ENCODE data around the gene IPO9. TPM values are rescaled to one million over a fixed set of nuclear protein-coding genes. Genes with fewer than 3 reads are reported as not detected.

The IPO9 gene
- total and polyA plus RNA-seq, 8 donors = 12.4 to 21.2 (median 16.3) TPM

DNA sequence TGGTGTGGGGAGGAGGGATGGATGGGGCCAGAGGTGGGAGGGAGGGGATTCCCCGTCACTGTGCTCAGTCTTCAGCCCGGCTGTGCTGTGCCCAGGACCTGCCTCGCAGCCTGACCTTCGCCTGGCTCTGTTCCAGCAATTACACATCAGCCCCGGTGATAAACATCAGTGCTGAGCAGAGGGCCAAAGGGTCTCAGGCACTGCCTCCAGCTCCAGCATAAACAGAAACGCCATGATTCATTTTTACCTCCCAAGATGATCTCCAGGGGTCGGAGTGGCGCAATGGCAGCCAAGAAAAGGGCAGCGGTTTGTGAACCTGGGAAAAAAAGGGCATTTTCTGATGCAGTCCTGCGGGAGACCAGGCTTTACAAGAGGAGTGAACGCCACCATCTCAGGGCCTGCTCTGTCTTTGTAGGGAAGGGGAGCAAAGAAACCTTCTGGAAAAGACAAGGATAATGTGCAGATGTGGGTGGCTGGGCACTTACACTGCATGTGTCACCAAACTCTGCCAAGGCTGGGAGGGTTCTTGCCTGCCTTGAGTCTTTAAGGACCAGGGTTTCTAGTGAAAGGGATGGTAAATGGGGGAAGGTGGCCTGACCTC, 87.8 kb downstream of the IPO9 start:
- Histone ChIP-seq H3K4me3 (no peak overlapping the region), H3K27me3 (no peaks in the 10 kb centered on the region), H3K4me1 (no peaks in the 10 kb centered on the region), H3K36me3 (no peaks in the 10 kb centered on the region), H3K27ac (no peak overlapping the region), H3K9me3 (no peaks in the 10 kb centered on the region)
- DNase-seq = peak in 4 of 6 donors; percentile 23 to 45 (median 41)
- TF ChIP-seq, protein P1, sequence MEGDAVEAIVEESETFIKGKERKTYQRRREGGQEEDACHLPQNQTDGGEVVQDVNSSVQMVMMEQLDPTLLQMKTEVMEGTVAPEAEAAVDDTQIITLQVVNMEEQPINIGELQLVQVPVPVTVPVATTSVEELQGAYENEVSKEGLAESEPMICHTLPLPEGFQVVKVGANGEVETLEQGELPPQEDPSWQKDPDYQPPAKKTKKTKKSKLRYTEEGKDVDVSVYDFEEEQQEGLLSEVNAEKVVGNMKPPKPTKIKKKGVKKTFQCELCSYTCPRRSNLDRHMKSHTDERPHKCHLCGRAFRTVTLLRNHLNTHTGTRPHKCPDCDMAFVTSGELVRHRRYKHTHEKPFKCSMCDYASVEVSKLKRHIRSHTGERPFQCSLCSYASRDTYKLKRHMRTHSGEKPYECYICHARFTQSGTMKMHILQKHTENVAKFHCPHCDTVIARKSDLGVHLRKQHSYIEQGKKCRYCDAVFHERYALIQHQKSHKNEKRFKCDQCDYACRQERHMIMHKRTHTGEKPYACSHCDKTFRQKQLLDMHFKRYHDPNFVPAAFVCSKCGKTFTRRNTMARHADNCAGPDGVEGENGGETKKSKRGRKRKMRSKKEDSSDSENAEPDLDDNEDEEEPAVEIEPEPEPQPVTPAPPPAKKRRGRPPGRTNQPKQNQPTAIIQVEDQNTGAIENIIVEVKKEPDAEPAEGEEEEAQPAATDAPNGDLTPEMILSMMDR (IDR thresholded peaks at IDR 0.05) = no peak
- ATAC-seq = peak in 3 of 4 donors; percentile 71 to 75 (median 71)
- FAIRE-seq = no peak
- 37 to 39% methylated on average over 11 of the region's 11 CpGs for WGBS, 2 donors
- intact Hi-C loops (cut with DNase I) = no loop called here

DNA sequence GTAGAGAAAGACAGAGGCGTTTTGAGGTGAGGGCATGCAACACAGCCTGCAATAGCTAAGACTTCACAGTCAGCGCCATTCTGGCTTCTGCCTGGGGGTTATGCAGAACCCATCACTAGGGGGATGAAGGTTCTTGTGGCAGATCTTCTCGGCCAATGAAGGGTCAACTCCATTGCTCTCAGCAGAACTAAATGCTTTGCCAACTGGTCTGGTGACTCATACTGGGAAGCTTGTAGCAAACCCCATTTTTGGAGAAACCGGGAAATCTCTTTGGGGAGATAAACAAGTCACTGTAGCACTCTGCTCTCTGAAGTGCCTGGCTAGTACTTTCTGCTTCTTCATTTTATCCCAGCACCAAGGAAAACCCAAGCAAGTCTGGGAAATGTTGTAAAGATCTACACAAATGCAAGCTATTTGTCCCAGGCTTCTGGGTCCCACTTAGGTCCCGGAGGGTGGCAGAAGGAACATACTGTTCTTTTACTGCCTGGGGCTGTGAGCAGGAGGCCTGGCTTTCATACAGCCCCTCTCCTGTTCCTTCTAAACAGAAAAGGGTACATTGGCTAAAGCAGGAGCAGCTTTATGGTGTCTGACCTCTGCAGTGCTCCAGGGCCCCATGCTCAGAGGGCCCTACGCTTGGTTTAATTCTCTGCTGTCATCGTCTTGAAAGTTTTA, 88.5 kb downstream of the IPO9 start:
- H3K9me3 ChIP-seq = no peaks in the 10 kb centered on the region
- TF ChIP-seq, protein P1 (IDR thresholded peaks at IDR 0.05) = no peak
- intact Hi-C loops (cut with DNase I) = no loop called here
- no peaks in the 10 kb centered on the region for H3K36me3 ChIP-seq
- ATAC-seq (peak in 3 of 4 donors; percentile 62 to 71 (median 69)), FAIRE-seq (no peak), DNase-seq (peak in 1 of 6 donors; percentile 13)
- WGBS, 2 donors = 70 to 73% methylated on average over 7 of the region's 7 CpGs
- H3K27me3 ChIP-seq = no peaks in the 10 kb centered on the region
- H3K27ac ChIP-seq = peak overlapping the region in 1 of 4 donors; percentile 8
- no peak overlapping the region for H3K4me3 ChIP-seq
- no peaks in the 10 kb centered on the region for H3K4me1 ChIP-seq

DNA sequence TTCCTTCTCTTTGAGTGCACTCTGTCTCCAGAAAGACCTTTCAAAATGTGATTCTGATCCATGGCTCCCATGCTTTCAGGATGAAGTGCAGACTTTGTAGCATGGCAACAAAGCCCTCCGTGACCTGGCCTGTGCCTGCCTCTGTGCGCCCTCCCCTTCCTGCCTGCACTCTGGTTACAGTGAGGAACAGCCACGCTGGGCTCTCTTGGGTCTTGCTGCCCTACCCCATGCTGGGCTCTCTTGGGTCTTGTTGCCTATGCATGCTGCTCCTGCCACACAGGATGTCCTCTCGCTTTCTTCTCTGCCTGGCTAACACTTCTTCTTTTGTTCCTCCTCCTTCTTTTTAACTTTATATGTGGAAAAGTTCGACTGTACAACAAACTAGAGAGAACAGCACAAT, 89.4 kb downstream of the IPO9 start:
- H3K36me3 ChIP-seq = no peaks in the 10 kb centered on the region
- H3K4me1 ChIP-seq = no peaks in the 10 kb centered on the region
- H3K4me3 ChIP-seq = no peak overlapping the region
- TF ChIP-seq, protein P1 (IDR thresholded peaks at IDR 0.05) = no peak
- no peak overlapping the region for H3K27ac ChIP-seq
- H3K9me3 ChIP-seq = no peaks in the 10 kb centered on the region
- H3K27me3 ChIP-seq = no peaks in the 10 kb centered on the region
- 69 to 76% methylated on average over 5 of the region's 5 CpGs for WGBS, 2 donors
- ATAC-seq (no peak), DNase-seq (no peak), FAIRE-seq (no peak)
- intact Hi-C loops (cut with DNase I) = no loop called here

DNA sequence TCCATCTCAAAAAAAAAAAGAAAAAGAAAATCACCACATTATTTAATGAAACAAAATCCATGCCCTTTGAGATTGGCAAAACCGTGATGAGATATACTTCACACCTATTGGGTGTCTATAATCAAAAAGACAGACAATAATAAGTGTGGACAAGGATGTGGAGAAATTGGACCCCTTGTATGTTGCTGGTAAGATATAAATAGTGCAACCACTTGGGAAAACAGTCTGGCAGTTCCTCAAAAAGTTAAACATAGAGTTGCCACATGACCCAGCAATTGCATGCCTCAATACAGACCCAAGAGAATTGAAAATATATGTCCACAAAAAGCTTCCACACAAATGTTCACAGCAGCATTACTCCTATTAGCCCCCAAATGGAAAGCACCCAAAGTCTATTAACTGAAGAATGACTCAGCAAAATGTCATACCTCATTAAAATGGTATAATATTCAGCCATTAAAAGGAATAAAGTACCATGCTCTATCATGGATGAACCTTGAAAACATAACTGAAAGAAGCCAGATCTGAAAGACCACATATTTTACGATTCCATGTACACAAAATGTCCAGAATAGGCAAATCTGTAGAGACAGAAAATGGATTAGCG, 93.1 kb downstream of the IPO9 start:
- H3K4me3 ChIP-seq = no peak overlapping the region
- H3K9me3 ChIP-seq = no peaks in the 10 kb centered on the region
- DNase-seq (no peak), FAIRE-seq (no peak), ATAC-seq (no peak)
- TF ChIP-seq, protein P1 (IDR thresholded peaks at IDR 0.05) = no peak
- no peaks in the 10 kb centered on the region for H3K27me3 ChIP-seq
- H3K27ac ChIP-seq = no peak overlapping the region
- no peaks in the 10 kb centered on the region for H3K4me1 ChIP-seq
- intact Hi-C loops (cut with DNase I) = no loop called here
- WGBS, 2 donors = 82 to 85% methylated on average over 3 of the region's 3 CpGs
- no peaks in the 10 kb centered on the region for H3K36me3 ChIP-seq

DNA sequence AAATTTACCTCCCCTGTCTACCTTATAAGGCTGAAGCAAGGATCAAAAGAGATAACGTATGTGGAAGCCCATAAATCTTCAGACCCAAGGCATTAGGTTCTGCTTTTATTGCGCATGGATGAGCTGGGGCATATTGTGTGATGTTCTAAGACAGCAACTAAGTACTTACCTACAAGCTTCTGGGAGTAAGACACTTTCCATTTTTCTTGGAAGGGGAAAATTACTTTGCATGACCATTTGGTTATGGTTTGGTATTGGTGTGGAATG, 96.3 kb downstream of the IPO9 start:
- H3K27me3 ChIP-seq = no peaks in the 10 kb centered on the region
- no peaks in the 10 kb centered on the region for H3K4me1 ChIP-seq
- no peaks in the 10 kb centered on the region for H3K9me3 ChIP-seq
- intact Hi-C loops (cut with DNase I) = no loop called here
- H3K27ac ChIP-seq = no peak overlapping the region
- FAIRE-seq = no peak
- DNase-seq = no peak
- H3K4me3 ChIP-seq = no peak overlapping the region
- 84 to 98% methylated on average over 2 of the region's 2 CpGs for WGBS, 2 donors
- TF ChIP-seq, protein P1 (IDR thresholded peaks at IDR 0.05) = no peak
- ATAC-seq = no peak
- H3K36me3 ChIP-seq = no peaks in the 10 kb centered on the region
